ENCODE measurements around the gene ARHGEF26. TPM values are rescaled to one million over a fixed set of nuclear protein-coding genes. Genes with fewer than 3 reads are reported as not detected.

Gene ARHGEF26
- total and polyA plus RNA-seq, 2 experiments from 2014 or later: 0.40 to 0.65 TPM

- Histone ChIP-seq H3K4me2 (ENCODE audit: unreplicated experiment) (no peak overlapping the region), H3K4me1 (ENCODE audit: insufficient read depth) (no peaks in the 10 kb centered on the region), H3K9me2 (ENCODE audit: insufficient read depth) (no peaks in the 10 kb centered on the region), H3K27ac (no peak overlapping the region), H2AFZ (no peak overlapping the region), H3F3A (ENCODE audit: insufficient read depth) (no peaks in the 10 kb centered on the region), H3K9me3 (ENCODE audit: low read depth) (no peaks in the 10 kb centered on the region), H3K27me3 (replicated peaks; ENCODE audit: insufficient read depth) (no peaks in the 10 kb centered on the region), H3K36me3 (ENCODE audit: low read depth) (no peaks in the 10 kb centered on the region), H3K9ac (no peak overlapping the region), H3K4me3 (no peak overlapping the region), H3K79me2 (ENCODE audit: insufficient read depth) (no peaks in the 10 kb centered on the region), H4K20me1 (ENCODE audit: insufficient read depth) (no peaks in the 10 kb centered on the region)
- 67 to 69% methylated on average over 14 of the region's 14 CpGs for WGBS, 2 experiments (ENCODE audit: low coverage in 1 of 2, low lambda C conversion rate in 2 of 2, missing lambda C conversion rate in 2 of 2)
- in situ Hi-C loops (cut with MboI): no loop called here
- no peak for DNase-seq
- no peak for TF ChIP-seq EZH2 (IDR thresholded peaks at IDR 0.05; ENCODE audit: insufficient read depth, poor library complexity, severe bottlenecking)
- TF ChIP-seq EZH2phosphoT487 (IDR thresholded peaks at IDR 0.05; ENCODE audit: insufficient read depth, low read depth): no peak
These were observed 31.5 kb upstream of the ARHGEF26 start for GRCh38 chr3:154089421-154090420.

GRCh38 chr3:154094051-154094450 lies 27.1 kb upstream of the ARHGEF26 start:
- Histone ChIP-seq H3K9me3 (ENCODE audit: low read depth) (no peaks in the 10 kb centered on the region), H3K27me3 (replicated peaks; ENCODE audit: insufficient read depth) (no peaks in the 10 kb centered on the region), H3K36me3 (ENCODE audit: low read depth) (no peaks in the 10 kb centered on the region), H3K79me2 (ENCODE audit: insufficient read depth) (no peaks in the 10 kb centered on the region), H2AFZ (no peak overlapping the region), H3K9ac (no peak overlapping the region), H3K4me3 (no peak overlapping the region), H3K4me2 (ENCODE audit: unreplicated experiment) (no peak overlapping the region), H3K4me1 (ENCODE audit: insufficient read depth) (no peaks in the 10 kb centered on the region), H3K27ac (no peak overlapping the region), H4K20me1 (ENCODE audit: insufficient read depth) (no peaks in the 10 kb centered on the region), H3F3A (ENCODE audit: insufficient read depth) (no peaks in the 10 kb centered on the region), H3K9me2 (ENCODE audit: insufficient read depth) (no peaks in the 10 kb centered on the region)
- TF ChIP-seq EZH2 (IDR thresholded peaks at IDR 0.05; ENCODE audit: insufficient read depth, poor library complexity, severe bottlenecking) (no peak), EZH2phosphoT487 (IDR thresholded peaks at IDR 0.05; ENCODE audit: insufficient read depth, low read depth) (no peak)
- 73 to 76% methylated on average over 7 of the region's 7 CpGs for WGBS, 2 experiments (ENCODE audit: low coverage in 1 of 2, low lambda C conversion rate in 2 of 2, missing lambda C conversion rate in 2 of 2)
- no peak for DNase-seq
- in situ Hi-C loops (cut with MboI): no loop called here

DNA sequence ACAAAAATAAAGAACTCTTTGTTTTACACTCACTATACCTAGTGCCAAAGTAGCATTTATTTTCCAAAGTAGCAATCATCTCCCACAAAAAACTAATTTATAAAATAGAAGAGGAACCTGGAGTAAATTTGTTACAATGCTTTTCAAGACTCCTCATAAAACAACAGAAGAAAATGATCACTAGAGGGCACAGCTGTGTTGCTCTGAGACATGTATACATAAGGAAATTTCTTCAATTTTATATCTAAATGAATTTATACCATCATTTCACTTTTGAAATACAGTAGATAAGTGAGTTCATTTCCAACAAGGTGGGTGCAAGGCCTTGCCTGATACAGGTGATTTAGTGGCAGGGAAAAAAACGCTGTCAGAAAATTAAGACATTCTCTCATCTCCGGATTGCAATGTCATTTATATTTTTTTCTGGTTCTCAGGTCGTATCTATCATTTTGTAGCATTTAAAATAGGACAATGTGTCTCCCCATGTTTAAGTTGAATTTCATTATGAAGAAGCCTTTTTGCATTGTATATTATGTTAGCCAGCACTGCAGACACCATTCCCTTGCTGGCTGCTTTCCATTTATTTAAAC lies 25.3 kb upstream of the ARHGEF26 start:
- DNase-seq: peak; percentile 53
- Histone ChIP-seq H3K9me2 (ENCODE audit: insufficient read depth) (no peaks in the 10 kb centered on the region), H3K4me1 (ENCODE audit: insufficient read depth) (no peaks in the 10 kb centered on the region), H3K79me2 (ENCODE audit: insufficient read depth) (no peaks in the 10 kb centered on the region), H2AFZ (no peak overlapping the region), H3K4me3 (no peak overlapping the region), H3K9me3 (ENCODE audit: low read depth) (no peaks in the 10 kb centered on the region), H3K4me2 (ENCODE audit: unreplicated experiment) (no peak overlapping the region), H3F3A (ENCODE audit: insufficient read depth) (no peaks in the 10 kb centered on the region), H3K27me3 (replicated peaks; ENCODE audit: insufficient read depth) (no peaks in the 10 kb centered on the region), H3K27ac (no peak overlapping the region), H3K36me3 (ENCODE audit: low read depth) (no peaks in the 10 kb centered on the region), H3K9ac (no peak overlapping the region), H4K20me1 (ENCODE audit: insufficient read depth) (no peaks in the 10 kb centered on the region)
- 48 to 58% methylated on average over 3 of the region's 3 CpGs for WGBS, 2 experiments (ENCODE audit: low coverage in 1 of 2, low lambda C conversion rate in 2 of 2, missing lambda C conversion rate in 2 of 2)
- TF ChIP-seq EZH2phosphoT487 (IDR thresholded peaks at IDR 0.05; ENCODE audit: insufficient read depth, low read depth) (no peak), EZH2 (IDR thresholded peaks at IDR 0.05; ENCODE audit: insufficient read depth, poor library complexity, severe bottlenecking) (no peak)
- in situ Hi-C loops (cut with MboI): loop anchor here (5.0 kb wide), 1 partner anchor 156 kb away; no protein-coding TSS in a partner anchor

DNA sequence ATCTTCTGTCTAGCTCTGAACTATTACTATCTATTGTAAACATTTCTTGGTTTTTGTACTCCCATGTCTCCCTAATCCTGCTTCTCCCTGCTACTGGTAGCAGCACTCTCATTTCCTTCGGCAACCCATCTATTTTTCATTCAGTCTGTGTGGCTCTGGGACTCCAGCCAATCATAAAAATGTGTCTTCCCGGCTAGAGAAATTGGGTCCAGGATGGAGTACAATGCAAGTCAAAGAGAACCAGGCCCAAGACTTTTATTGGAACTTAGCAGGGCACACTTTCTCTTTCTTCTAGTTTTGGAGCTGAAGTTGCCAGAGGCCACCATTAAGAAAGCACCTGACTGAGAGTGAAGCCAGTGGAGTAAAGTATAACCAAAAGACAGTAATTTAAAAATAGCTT lies 22.8 kb upstream of the ARHGEF26 start:
- H3K27me3 ChIP-seq (replicated peaks; ENCODE audit: insufficient read depth): no peaks in the 10 kb centered on the region
- no peaks in the 10 kb centered on the region for H4K20me1 ChIP-seq (ENCODE audit: insufficient read depth)
- no peaks in the 10 kb centered on the region for H3K4me1 ChIP-seq (ENCODE audit: insufficient read depth)
- no peaks in the 10 kb centered on the region for H3K9me2 ChIP-seq (ENCODE audit: insufficient read depth)
- H3K79me2 ChIP-seq (ENCODE audit: insufficient read depth): no peaks in the 10 kb centered on the region
- no peaks in the 10 kb centered on the region for H3F3A ChIP-seq (ENCODE audit: insufficient read depth)
- no peak overlapping the region for H3K4me3 ChIP-seq
- no peaks in the 10 kb centered on the region for H3K36me3 ChIP-seq (ENCODE audit: low read depth)
- no peak overlapping the region for H3K4me2 ChIP-seq (ENCODE audit: unreplicated experiment)
- H2AFZ ChIP-seq: no peak overlapping the region
- WGBS, 2 experiments (ENCODE audit: low coverage in 1 of 2, low lambda C conversion rate in 2 of 2, missing lambda C conversion rate in 2 of 2): 18 to 22% methylated on average over 2 of the region's 2 CpGs
- no peaks in the 10 kb centered on the region for H3K9me3 ChIP-seq (ENCODE audit: low read depth)
- no peak overlapping the region for H3K27ac ChIP-seq
- no peak for DNase-seq
- H3K9ac ChIP-seq: no peak overlapping the region
- TF ChIP-seq EZH2phosphoT487 (IDR thresholded peaks at IDR 0.05; ENCODE audit: insufficient read depth, low read depth) (no peak), EZH2 (IDR thresholded peaks at IDR 0.05; ENCODE audit: insufficient read depth, poor library complexity, severe bottlenecking) (no peak)
- in situ Hi-C loops (cut with MboI): loop anchor here (5.0 kb wide), 1 partner anchor 154 kb away; no protein-coding TSS in a partner anchor

Data from GM23248 (cell line).